H7 (cell line): Measurements from ENCODE around the gene SDCCAG8. TPM values are rescaled to one million over a fixed set of nuclear protein-coding genes. Genes with fewer than 3 reads are reported as not detected.
"Not testable (repeated sequence)": the region's sequence is repeated elsewhere in the genome, so short reads cannot be mapped to it uniquely, and the experiment has no call there.

Experiments used
- DNase-seq: peaks from one replicate; pipeline ENCODE4 v3.0.0; 2012
- H3K27me3 ChIP-seq: 2 replicates; pipeline ENCODE4 v1.6.0; 2011; ENCODE audit warnings: mild to moderate bottlenecking, low read length; ENCODE audit not compliant: control insufficient read depth, insufficient read depth
- H3K36me3 ChIP-seq: replicated peaks from 2 replicates; pipeline ENCODE4 v1.5.1; 2011; ENCODE audit warnings: low read length; ENCODE audit not compliant: control insufficient read depth, insufficient read depth
- H3K4me3 ChIP-seq: 2 replicates; pipeline ENCODE4 v1.5.1; 2011; ENCODE audit warnings: low read depth, mild to moderate bottlenecking, control low read depth, low read length, moderate library complexity; ENCODE audit not compliant: insufficient read depth
- total RNA-seq: library from RNA; depleted of rRNA; stranded (reverse); fragments of >200 nt; shearing (Covaris generic); gene quantifications from 2 replicates; pipeline ENCODE4 v1.2.3, GENCODE V29; 2014; rRNA removed

Gene SDCCAG8
- total RNA-seq = 145 and 166 TPM in 2 replicates

- DNase-seq = peak; percentile 86
- Histone ChIP-seq H3K36me3 (no peaks in the 10 kb centered on the region), H3K4me3 (peak within 1 kb of the TSS; percentile 95), H3K27me3 (no peaks in the 10 kb centered on the region)
Observed at GRCh38 chr1:243255791-243256512, at the start of gene SDCCAG8. Gene SDCCAG8 (plus strand): TSS chr1:243256041. CDS start chr1:243256174, 133 bp downstream.

DNA sequence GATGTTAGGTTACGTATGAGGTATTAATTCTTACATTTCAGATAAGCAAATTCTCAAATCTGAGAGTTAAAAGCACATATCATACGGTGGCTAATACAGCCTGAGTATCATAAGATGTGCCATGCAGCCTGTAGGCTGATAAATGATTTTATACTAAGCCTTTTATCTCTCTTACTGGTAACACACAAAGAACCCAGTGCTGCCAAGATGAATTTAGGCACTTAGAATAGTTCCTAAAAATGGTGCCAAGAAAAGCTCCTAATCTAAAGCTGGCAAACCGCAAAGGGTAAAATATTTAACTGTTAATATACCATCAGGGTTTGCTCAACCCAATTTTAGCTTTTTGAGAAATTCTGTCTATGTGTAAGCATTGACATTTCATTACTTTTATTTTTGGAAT is 43.9 kb upstream of the SDCCAG8 start:
- H3K4me3 ChIP-seq, H3K36me3 ChIP-seq, DNase-seq, H3K27me3 ChIP-seq: not testable (repeated sequence)

GRCh38 chr1:243213045-243213787 is 42.6 kb upstream of the SDCCAG8 start:
- no peak overlapping the region for H3K4me3 ChIP-seq
- H3K36me3 ChIP-seq = no peaks in the 10 kb centered on the region
- no peak for DNase-seq
- no peaks in the 10 kb centered on the region for H3K27me3 ChIP-seq

GRCh38 chr1:243215276-243215875 is 40.5 kb upstream of the SDCCAG8 start:
- not testable (repeated sequence) for DNase-seq, H3K36me3 ChIP-seq, H3K27me3 ChIP-seq, H3K4me3 ChIP-seq

DNA sequence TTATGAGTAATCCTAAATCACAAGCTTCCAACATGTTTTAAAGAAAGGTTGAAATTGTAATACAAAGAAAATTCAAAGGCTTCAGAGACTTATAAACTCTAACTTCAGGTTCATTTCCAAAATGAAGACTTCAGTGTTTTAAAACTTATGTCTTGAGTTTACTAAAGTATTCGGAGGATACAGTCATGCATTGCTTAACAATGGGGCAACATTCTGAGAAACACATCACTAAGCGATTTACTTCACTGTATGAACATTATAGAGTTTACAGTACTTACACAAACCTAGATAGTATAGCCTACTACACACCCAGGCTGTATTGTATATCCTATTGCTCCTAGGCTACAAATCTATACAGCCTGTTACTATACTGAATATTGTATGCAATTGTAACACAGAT is 39.1 kb upstream of the SDCCAG8 start:
- Histone ChIP-seq H3K36me3 (peaks cover 2% of the 10 kb centered on the region), H3K27me3 (no peaks in the 10 kb centered on the region), H3K4me3 (no peak overlapping the region)
- DNase-seq = no peak

GRCh38 chr1:243217349-243217748 is 38.5 kb upstream of the SDCCAG8 start:
- no peak for DNase-seq
- H3K36me3 ChIP-seq = peaks cover 2% of the 10 kb centered on the region
- H3K27me3 ChIP-seq = no peaks in the 10 kb centered on the region
- H3K4me3 ChIP-seq = no peak overlapping the region

DNA sequence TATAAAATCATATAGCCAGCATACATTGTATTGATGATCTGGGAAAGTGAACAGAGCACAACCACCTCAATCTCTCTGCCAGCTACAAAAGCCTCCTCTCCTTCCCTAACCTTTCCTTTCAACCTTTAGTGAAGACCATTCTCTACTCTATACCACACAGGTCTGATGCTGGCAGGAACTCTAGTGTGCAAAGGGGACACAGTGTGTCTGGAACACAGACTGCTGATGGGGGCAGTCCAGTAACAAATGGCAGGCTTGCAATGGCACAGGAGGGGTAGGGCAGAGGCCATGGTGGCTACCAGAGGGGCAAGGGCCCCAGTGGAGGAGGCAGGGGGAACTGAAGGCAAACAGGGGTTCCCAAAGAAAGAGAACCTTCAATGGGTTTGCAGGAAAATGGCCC is 37.8 kb upstream of the SDCCAG8 start:
- H3K27me3 ChIP-seq = no peaks in the 10 kb centered on the region
- H3K4me3 ChIP-seq = no peak overlapping the region
- peaks cover 2% of the 10 kb centered on the region for H3K36me3 ChIP-seq
- DNase-seq = no peak

DNA sequence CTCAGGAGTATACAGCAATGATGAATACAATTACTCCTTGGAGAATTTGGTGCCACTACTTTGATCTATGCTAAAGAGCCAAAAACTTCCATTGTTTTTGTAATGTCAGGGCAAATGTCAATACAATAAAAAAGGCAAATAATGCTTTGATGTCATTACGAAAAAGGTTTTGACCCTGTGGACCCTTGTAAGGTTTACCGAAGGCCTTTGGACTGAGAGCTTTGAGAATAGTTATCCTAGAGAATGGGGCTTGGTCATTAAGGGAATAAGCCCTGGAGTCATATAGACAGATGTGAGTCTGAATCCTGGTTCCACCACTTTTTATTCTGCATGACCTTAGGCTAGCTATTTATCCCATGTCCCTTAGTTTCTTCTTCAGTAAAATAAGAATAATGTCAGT is 28.2 kb upstream of the SDCCAG8 start:
- H3K36me3 ChIP-seq = no peaks in the 10 kb centered on the region; the same call in 1 of the 2 replicates
- no peak overlapping the region for H3K4me3 ChIP-seq
- H3K27me3 ChIP-seq = no peaks in the 10 kb centered on the region
- DNase-seq = no peak

DNA sequence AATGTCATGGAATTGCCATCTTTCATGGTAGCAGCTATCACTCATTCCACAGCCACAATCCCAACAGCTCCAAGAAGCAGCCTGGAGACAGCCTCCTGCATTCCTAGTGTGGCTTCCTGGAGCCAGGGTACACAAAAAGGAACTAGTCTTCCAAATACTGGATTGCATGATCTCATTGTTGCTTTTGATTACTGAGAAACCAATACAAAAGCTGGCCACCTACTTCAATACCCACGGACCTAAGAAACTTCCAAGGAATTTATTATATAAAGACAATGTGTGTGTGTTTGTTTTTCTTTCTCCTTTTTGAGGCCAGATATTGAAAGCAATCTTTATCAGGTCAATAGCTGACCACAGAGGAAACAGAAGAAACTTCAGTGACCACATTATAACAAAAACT is 26.3 kb upstream of the SDCCAG8 start:
- no peak for DNase-seq
- Histone ChIP-seq H3K27me3 (no peaks in the 10 kb centered on the region), H3K4me3 (no peak overlapping the region), H3K36me3 (no peaks in the 10 kb centered on the region; the same call in 1 of the 2 replicates)

DNA sequence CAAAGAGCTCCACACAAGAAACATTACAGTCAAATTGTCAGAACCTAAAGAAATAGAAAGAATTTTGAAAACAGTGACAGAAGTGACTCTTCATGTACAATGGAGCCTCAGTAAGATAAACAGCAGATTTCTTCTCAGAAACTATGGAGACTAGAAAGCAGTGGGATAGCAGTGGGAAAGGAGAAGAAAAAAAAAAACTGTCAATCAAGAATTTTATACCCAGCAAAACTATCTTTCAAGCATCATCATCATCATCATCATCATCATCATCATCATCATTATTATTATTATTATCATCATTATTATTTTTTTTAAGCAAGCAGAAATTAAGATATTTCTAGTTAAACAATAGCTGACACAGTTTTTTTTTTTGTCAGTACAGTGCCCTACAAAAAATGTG is 24.9 kb upstream of the SDCCAG8 start:
- Histone ChIP-seq H3K36me3 (no peaks in the 10 kb centered on the region), H3K27me3 (no peaks in the 10 kb centered on the region), H3K4me3 (no peak overlapping the region)
- no peak for DNase-seq

DNA sequence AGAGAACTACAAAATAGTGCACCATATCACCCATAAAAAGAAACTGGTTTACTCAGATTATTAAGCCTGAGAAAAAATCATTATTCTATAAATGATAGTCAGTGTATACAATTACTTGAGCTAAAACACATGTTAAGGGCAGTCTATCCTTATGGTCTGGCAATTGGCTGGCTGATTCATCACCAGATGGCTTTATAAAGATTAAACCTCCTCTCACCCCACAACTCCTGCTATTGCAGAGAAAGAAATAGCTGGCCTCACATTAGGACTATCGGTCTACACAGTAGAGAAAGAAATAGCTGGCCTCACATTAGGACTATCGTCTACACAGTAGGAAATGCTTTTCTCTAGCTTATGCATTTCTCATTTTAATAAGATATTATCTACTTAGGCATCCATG is 21.9 kb upstream of the SDCCAG8 start:
- Histone ChIP-seq H3K4me3 (no peak overlapping the region), H3K27me3 (no peaks in the 10 kb centered on the region), H3K36me3 (no peaks in the 10 kb centered on the region)
- no peak for DNase-seq

DNA sequence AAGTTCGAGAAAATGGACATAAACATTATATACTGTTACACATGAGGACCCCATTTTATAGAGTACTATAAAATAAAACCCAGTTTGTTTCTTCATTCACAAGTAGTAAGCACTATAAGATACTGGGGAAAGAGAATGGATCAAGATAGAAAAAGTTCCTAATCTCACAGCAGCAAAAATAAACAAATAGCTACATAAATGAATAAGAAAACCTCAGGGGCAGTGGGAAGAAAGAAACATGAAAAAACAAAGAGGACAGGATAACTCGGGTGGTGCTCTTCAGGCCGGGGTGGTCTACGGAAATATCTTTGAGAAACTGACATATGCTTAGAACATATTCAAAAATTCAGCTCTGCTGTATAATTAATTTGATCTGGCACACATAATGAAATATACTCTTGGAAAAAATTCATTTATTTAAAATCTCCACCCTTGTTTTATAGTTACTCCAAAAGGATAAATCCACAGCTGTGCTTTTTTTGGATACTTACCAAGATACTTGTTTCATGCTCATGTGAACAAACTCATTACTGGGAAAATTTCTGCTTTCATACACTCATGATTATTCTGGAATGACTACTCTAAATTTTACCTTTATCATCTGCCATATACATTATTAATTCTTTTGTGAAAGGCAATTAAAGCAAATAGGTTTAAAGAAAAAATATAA is 20.7 kb upstream of the SDCCAG8 start:
- DNase-seq = no peak
- no peak overlapping the region for H3K4me3 ChIP-seq
- no peaks in the 10 kb centered on the region for H3K27me3 ChIP-seq
- no peaks in the 10 kb centered on the region for H3K36me3 ChIP-seq

DNA sequence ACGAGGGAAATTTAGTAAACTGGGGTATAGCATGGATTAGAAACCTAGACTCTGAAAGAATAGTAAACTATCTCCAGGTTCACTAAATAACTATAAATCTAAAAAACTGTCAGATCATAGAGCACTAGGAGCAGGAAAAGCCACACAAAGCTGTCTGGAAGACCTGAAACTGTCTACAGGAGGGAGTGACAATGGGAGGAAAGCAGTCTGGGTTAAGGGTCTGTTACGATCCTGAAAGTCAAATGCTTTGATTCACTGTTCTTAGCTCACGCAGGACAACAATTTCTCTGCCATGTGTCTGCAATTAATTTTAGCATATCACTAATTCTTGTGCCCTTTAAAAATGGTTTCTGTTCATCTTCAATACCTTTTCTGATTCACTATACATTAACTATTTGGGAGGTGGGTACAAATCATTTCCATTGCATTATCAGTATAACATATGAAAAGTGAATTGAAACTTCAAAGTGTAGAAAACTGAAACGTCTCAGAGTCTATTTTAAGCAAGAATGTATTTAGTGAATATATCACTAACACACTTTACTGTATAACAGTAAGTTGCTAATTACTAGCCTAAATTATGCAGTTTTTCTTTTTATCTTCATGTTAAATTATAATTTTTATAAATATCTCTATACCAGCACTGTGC is 19.1 kb upstream of the SDCCAG8 start:
- Histone ChIP-seq H3K4me3 (no peak overlapping the region), H3K27me3 (no peaks in the 10 kb centered on the region), H3K36me3 (no peaks in the 10 kb centered on the region)
- no peak for DNase-seq

DNA sequence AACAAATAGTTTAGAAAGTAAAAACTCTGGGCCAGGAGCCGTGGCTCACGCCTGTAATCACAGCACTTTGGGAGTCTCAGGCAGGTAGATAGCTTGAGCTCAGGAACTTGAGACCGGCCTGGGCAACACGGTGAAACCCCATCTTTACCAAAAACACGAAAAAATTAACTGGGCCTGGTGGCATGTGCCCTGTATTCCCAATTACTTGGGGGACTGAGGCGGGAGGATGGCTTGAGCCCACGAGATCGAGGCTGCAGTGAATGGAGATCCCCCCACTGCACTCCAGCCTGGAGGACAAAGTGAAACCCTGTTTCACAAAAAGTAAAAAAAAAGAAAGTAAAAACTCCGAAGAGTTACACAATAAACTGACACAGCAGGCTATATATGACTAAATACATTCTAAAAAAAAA is 11.4 kb upstream of the SDCCAG8 start:
- H3K36me3 ChIP-seq = no peaks in the 10 kb centered on the region
- H3K4me3 ChIP-seq = no peak overlapping the region
- no peak for DNase-seq
- H3K27me3 ChIP-seq = no peaks in the 10 kb centered on the region
